Adrenal gland (tissue), 5 donors: ENCODE measurements around the gene RPTOR.

ENCODE experiments used
- CTCF ChIP-seq, 6 experiments: fragments of 450-650 bp in 4 of 6; fragments of 200-600 bp in 2 of 6; sonication (generic) in 1 of 6; IDR thresholded peaks; 1 replicate in 5 of 6; 2 replicates in 1 of 6; pipeline versions ENCODE4 v1.5.1 to v1.8.0; 2016 to 2021; ENCODE audit warnings: antibody characterized with exemption in 6 of 6, mild to moderate bottlenecking in 2 of 6, moderate library complexity in 1 of 6
- POLR2A ChIP-seq, 2 donors: fragments of 450-650 bp; IDR thresholded peaks; one replicate each; pipeline ENCODE4 v1.6.1; 2017; ENCODE audit warnings: antibody characterized with exemption in 2 of 2, mild to moderate bottlenecking in 2 of 2, moderate library complexity in 1 of 2
- donor health status: DM: no; HTN: no; CAD: no.

- TF ChIP-seq CTCF (IDR thresholded peaks at IDR 0.05) (no peak), POLR2A (IDR thresholded peaks at IDR 0.05) (no peak)
Observed at GRCh38 chr17:80682372-80682771, 137.7 kb downstream of the RPTOR start.
